ENCODE data around the gene KLRC3.
"Not testable (repeated sequence)": the region's sequence is repeated elsewhere in the genome, so short reads cannot be mapped to it uniquely, and the experiment has no call there.

Gene KLRC3

GRCh38 chr12:10400829-10401228 lies 19.6 kb downstream of the KLRC3 start:
- DNase-seq (ENCODE audit: low spot score), result no peak

DNA sequence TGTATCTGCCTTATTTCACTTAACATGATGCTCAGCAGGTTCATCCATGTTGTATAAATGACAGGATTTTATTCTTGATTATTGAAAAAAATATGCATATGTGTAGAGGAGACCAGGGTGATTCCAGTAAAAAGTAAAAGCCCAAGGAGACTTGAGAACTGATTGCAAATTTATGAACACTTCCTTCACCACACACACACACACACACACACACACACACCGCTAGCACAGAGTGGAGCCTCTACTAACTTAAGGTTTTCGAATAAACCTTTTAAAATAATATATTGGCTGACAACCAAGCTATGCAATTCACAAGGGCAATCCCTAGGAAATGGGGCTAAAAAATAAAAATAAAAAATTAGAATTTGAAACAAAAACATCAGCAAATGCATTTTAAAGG lies 22.2 kb downstream of the KLRC3 start:
- DNase-seq (ENCODE audit: low spot score), result no peak

DNA sequence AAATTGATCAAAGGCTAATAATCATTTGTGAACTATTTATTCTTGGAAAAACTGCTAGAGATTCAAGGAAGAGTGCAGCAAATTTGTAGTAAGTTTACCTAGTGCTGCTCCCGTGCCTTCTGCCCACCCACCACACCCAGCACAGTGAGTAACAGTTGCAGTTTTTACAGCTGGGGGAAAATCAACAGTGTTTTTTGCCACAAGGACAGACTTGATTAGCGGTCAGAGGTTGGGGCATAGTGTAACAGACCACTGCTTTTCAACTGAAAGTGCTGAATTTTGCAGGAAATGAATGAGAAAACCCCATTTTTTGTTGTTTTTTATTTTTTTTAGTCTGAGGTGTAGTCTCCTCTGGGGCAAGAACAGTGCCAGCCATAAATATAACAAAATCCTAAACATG lies 23.1 kb downstream of the KLRC3 start:
- DNase-seq (ENCODE audit: low spot score), result no peak

- not testable (repeated sequence) for DNase-seq (ENCODE audit: low spot score)
Measured at GRCh38 chr12:10396176-10396575, 24.2 kb downstream of the KLRC3 start.

GRCh38 chr12:10395390-10395998 lies 24.9 kb downstream of the KLRC3 start:
- DNase-seq (ENCODE audit: low spot score), result peak; percentile 24

DNA sequence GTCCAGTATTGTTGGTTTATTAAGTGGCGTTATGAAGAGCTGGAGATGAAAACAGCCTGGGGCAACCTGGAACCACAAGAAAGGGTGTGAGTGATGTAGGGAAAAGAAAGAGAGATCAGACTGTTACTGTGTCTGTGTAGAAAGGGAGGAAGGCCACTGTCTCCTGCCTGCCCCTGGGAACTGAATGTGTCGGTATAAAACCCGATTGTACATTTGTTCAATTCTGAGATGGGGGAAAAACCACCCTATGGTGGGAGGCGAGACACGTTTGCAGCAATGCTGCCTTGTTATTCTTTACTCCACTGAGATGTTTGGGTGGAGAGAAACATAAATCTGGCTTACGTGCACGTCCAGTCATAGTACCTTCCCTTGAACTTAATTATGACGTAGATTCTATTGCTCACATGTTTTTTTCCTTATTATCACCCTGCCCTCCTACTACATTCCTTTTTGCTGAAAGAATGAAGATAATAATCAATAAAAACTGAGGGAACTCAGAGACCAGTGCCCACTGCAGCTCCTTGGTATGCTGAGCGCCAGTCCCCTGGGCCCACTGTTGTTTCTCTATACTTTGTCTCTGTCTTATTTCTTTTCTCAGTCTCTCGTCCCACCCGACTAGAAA lies 25.8 kb downstream of the KLRC3 start:
- not testable (repeated sequence) for DNase-seq (ENCODE audit: low spot score)

DNA sequence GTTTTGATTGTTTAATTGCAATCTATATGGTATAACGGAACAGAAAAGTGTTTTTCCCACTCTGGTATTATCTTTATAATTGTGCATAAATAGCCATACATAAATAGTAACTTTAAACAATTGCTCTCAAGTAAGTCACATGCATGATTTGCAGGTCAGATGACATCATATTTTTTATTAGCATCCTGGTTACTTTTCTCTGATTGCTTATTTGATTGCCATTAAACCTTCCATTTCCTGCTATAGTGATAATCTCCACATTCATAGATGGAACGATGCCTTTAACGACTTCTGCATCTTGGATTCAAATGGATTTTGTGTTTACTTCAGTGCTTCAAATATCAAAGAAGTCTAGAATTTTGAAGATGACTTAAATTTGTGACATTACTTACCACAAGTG lies 27.1 kb downstream of the KLRC3 start:
- no peak for DNase-seq (ENCODE audit: low spot score)

- peak; percentile 61 for DNase-seq (ENCODE audit: low spot score)
Measured at GRCh38 chr12:10392394-10392930, 27.9 kb downstream of the KLRC3 start.

GRCh38 chr12:10390991-10391390 lies 29.4 kb downstream of the KLRC3 start:
- DNase-seq (ENCODE audit: low spot score), result not testable (repeated sequence)

GRCh38 chr12:10389904-10390303 lies 30.5 kb downstream of the KLRC3 start, which contains the start of gene KLRK1:
KLRK1 (minus strand) TSS chr12:10390041; CDS start chr12:10388810, 1,231 bp downstream.
- no peak for DNase-seq (ENCODE audit: low spot score)

- DNase-seq (ENCODE audit: low spot score), result no peak
Measured at GRCh38 chr12:10388624-10389413, 31.6 kb downstream of the KLRC3 start.

- DNase-seq (ENCODE audit: low spot score), result not testable (repeated sequence)
Measured at GRCh38 chr12:10387498-10387897, 32.9 kb downstream of the KLRC3 start.

DNA sequence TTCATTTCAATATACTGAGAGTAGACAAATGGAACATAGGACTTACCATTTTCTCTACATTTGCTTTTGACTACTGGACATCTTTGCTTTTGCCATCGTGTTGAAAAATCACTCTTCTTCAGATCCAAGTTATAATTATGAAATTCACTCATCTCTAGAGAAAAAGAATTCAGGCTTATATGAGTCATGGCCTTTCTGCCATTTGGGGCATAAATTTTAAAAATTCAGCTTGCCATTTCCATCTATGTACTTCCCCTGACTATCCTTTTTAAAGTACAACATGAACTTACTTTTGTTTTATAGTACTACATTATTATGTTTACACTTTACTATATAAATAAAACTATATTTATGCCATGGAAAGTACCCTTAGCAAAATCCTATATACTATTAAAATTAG lies 33.5 kb downstream of the KLRC3 start:
- no peak for DNase-seq (ENCODE audit: low spot score)

GRCh38 chr12:10385166-10385613 lies 35.2 kb downstream of the KLRC3 start:
- DNase-seq (ENCODE audit: low spot score), result no peak

GRCh38 chr12:10384191-10384590 lies 36.2 kb downstream of the KLRC3 start:
- DNase-seq (ENCODE audit: low spot score), result no peak

GRCh38 chr12:10381928-10382628 lies 38.3 kb downstream of the KLRC3 start:
- no peak for DNase-seq (ENCODE audit: low spot score)

DNA sequence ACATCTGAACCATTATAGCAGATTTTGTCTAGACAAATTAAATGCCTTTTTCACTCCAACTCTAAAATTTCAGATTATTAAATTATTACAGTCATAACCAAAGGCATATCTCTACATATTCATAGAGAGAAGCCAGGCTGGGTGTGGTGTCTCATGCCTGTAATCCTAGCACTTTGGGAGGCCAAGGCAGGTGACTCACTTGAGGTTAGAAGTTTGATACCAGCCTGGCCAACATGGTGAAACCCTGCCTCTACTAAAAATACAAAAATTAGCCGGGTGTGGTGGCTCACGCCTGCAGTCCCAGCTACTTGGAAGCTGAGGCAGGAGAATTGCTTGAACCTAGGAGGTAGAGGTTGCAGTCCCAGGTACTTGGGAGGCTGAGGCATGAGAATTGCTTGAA lies 41.7 kb downstream of the KLRC3 start:
- DNase-seq (ENCODE audit: low spot score), result not testable (repeated sequence)

DNA sequence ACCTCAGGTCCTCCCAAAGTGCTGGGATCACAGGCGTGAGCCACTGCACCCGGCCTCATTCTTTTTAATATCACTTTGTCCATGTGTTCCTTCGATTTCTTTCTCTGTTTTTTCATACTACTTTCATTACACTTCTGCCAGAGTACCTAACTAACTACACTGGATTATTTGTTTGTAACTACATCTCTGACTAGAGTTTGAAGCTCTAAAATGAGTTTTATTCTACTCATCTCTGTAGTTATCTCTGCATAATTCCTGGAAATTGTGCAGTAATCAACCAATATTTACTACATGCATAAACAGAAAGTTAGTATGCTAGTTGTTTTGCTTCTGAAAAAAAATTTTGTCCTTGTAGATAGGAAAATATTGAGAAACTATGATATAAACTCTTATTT lies 45.8 kb downstream of the KLRC3 start:
- DNase-seq (ENCODE audit: low spot score), result no peak

GRCh38 chr12:10372559-10372958 lies 47.8 kb downstream of the KLRC3 start:
- no peak for DNase-seq (ENCODE audit: low spot score)

GRCh38 chr12:10371893-10372535 lies 48.4 kb downstream of the KLRC3 start:
- peak; percentile 15 for DNase-seq (ENCODE audit: low spot score)

GRCh38 chr12:10369557-10370415 lies 50.6 kb downstream of the KLRC3 start:
- DNase-seq (ENCODE audit: low spot score), result peak; percentile 7
